BLaER1 treated with 17β-estradiol and CSF1 and Interleukin-3, amounts not matched to agents 10 nM and 100 nM (cell line): ENCODE measurements around the gene HMG20B.

Experiments used
- H3K27ac ChIP-seq, 11 experiments: shearing (Covaris generic); formaldehyde crosslinking; 2 replicates each; pipeline ENCODE4 v1.8.1; 2022
- H3K27me3 ChIP-seq, 11 experiments: shearing (Covaris generic); formaldehyde crosslinking; 2 replicates each; pipeline ENCODE4 v1.8.1; 2022
- H3K36me3 ChIP-seq, 11 experiments: shearing (Covaris generic); formaldehyde crosslinking; 2 replicates each; pipeline ENCODE4 v1.8.1; 2022
- H3K4me1 ChIP-seq, 10 experiments: shearing (Covaris generic); formaldehyde crosslinking; 2 replicates each; pipeline ENCODE4 v1.8.1; 2022
- H3K4me2 ChIP-seq, 11 experiments: shearing (Covaris generic); formaldehyde crosslinking; 2 replicates each; pipeline ENCODE4 v1.8.1; 2022
- H3K4me3 ChIP-seq, 10 experiments: shearing (Covaris generic); formaldehyde crosslinking; 2 replicates each; pipeline ENCODE4 v1.8.1; 2022
- H3K9ac ChIP-seq, 11 experiments: shearing (Covaris generic); formaldehyde crosslinking; 2 replicates each; pipeline ENCODE4 v1.8.1; 2022
- H3K9me3 ChIP-seq, 11 experiments: shearing (Covaris generic); formaldehyde crosslinking; replicated peaks in 1 of 11; 2 replicates each; pipeline ENCODE4 v1.8.1; 2022
- H4K20me1 ChIP-seq, 11 experiments: shearing (Covaris generic); formaldehyde crosslinking; 2 replicates each; pipeline ENCODE4 v1.8.1; 2022
- Cebpa-rat ChIP-seq, 11 experiments: shearing (Covaris generic); IDR thresholded peaks; 2 replicates each; pipeline ENCODE4 v1.8.1; 2022

Gene HMG20B

DNA sequence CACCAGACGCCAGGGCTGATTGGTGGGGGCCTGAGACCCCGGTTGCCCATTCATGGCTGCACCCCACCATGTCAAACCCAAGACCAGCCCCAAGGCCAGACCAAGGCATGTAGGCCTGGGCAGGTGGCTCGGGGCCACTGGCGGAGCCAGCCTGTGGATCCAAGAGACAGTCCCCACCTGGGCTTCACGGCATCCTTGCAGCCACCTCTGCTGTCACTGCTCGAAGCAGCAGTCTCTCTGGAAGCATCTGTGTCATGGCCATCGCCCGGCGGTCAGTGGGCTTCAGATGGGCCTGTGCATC lies 37.6 kb upstream of the HMG20B start:
- peaks cover 56 to 86% (median 70%) of the 10 kb centered on the region in 11 experiments for H3K36me3 ChIP-seq
- peaks cover 14 to 54% (median 51%) of the 10 kb centered on the region in 10 experiments; a peak in 19 of 20 replicates for H3K4me1 ChIP-seq
- H3K9ac ChIP-seq: peak overlapping the region in 4 of 11 experiments; percentile 44 to 50 (median 49); a peak in 7 of 22 replicates
- TF ChIP-seq Cebpa-rat (IDR thresholded peaks at IDR 0.05): no peak
- no peak overlapping the region for H3K4me3 ChIP-seq
- no peaks in the 10 kb centered on the region for H3K27me3 ChIP-seq
- peaks cover 65 to 98% (median 88%) of the 10 kb centered on the region in 11 experiments; a peak in 21 of 22 replicates for H4K20me1 ChIP-seq
- peaks cover 0 to 6% (median 0%) of the 10 kb centered on the region in 11 experiments; a peak in 4 of 22 replicates for H3K9me3 ChIP-seq
- H3K27ac ChIP-seq: 0 out of 22 replicates have a peak overlapping the region, but pooled peaks of 1 of the 11 experiments have one; percentile 28
- H3K4me2 ChIP-seq: peak overlapping the region in 8 of 11 experiments; percentile 62 to 88 (median 81); a peak in 16 of 22 replicates

GRCh38 chr19:3535563-3535965 lies 37.2 kb upstream of the HMG20B start:
- H3K36me3 ChIP-seq: peaks cover 52 to 83% (median 69%) of the 10 kb centered on the region in 11 experiments
- H3K9me3 ChIP-seq: peaks cover 0 to 6% (median 0%) of the 10 kb centered on the region in 11 experiments; a peak in 4 of 22 replicates
- H3K9ac ChIP-seq: peak overlapping the region in 1 of 11 experiments; percentile 32; a peak in 1 of 22 replicates
- H3K4me1 ChIP-seq: peaks cover 14 to 54% (median 51%) of the 10 kb centered on the region in 10 experiments; a peak in 19 of 20 replicates
- peak overlapping the region in 10 of 11 experiments; percentile 15 to 88 (median 80); a peak in 18 of 22 replicates for H3K4me2 ChIP-seq
- H3K4me3 ChIP-seq: no peak overlapping the region
- no peaks in the 10 kb centered on the region for H3K27me3 ChIP-seq
- TF ChIP-seq Cebpa-rat (IDR thresholded peaks at IDR 0.05): no peak
- H4K20me1 ChIP-seq: peaks cover 65 to 95% (median 84%) of the 10 kb centered on the region in 11 experiments; a peak in 21 of 22 replicates
- H3K27ac ChIP-seq: no peak overlapping the region

- H4K20me1 ChIP-seq: peaks cover 65 to 91% (median 80%) of the 10 kb centered on the region in 11 experiments; a peak in 21 of 22 replicates
- H3K4me3 ChIP-seq: no peak overlapping the region
- H3K27me3 ChIP-seq: no peaks in the 10 kb centered on the region
- TF ChIP-seq Cebpa-rat (IDR thresholded peaks at IDR 0.05): no peak
- peak overlapping the region; percentile 27 to 88 (median 79) for H3K4me2 ChIP-seq
- peak overlapping the region in 5 of 11 experiments; percentile 12 to 59 (median 24); a peak in 5 of 22 replicates for H3K9ac ChIP-seq
- peaks cover 48 to 79% (median 65%) of the 10 kb centered on the region in 11 experiments for H3K36me3 ChIP-seq
- H3K27ac ChIP-seq: no peak overlapping the region
- H3K4me1 ChIP-seq: peaks cover 14 to 54% (median 51%) of the 10 kb centered on the region in 10 experiments; a peak in 19 of 20 replicates
- H3K9me3 ChIP-seq: peaks cover 0 to 6% (median 0%) of the 10 kb centered on the region in 11 experiments; a peak in 4 of 22 replicates
These were observed 36.8 kb upstream of the HMG20B start for GRCh38 chr19:3535981-3536380.

GRCh38 chr19:3536429-3537100 lies 36.2 kb upstream of the HMG20B start:
- Histone ChIP-seq H3K27ac (no peak overlapping the region; a peak in 1 of 22 replicates), H3K27me3 (no peaks in the 10 kb centered on the region), H4K20me1 (peaks cover 65 to 85% (median 75%) of the 10 kb centered on the region in 11 experiments; a peak in 21 of 22 replicates), H3K9me3 (peaks cover 0 to 6% (median 0%) of the 10 kb centered on the region in 11 experiments; a peak in 4 of 22 replicates), H3K9ac (peak overlapping the region in 7 of 11 experiments; percentile 12 to 59 (median 44); a peak in 6 of 22 replicates), H3K4me2 (peak overlapping the region; percentile 37 to 88 (median 75)), H3K4me1 (peaks cover 14 to 54% (median 51%) of the 10 kb centered on the region in 10 experiments; a peak in 19 of 20 replicates), H3K36me3 (peaks cover 42 to 73% (median 59%) of the 10 kb centered on the region in 11 experiments), H3K4me3 (no peak overlapping the region)
- TF ChIP-seq Cebpa-rat (IDR thresholded peaks at IDR 0.05): no peak

GRCh38 chr19:3537101-3537437 lies 35.7 kb upstream of the HMG20B start:
- peak overlapping the region in 1 of 11 experiments; percentile 12; a peak in 1 of 22 replicates for H3K27ac ChIP-seq
- peak overlapping the region in 3 of 11 experiments; percentile 15 to 27 (median 24); a peak in 5 of 22 replicates for H3K9ac ChIP-seq
- H3K4me3 ChIP-seq: no peak overlapping the region
- H3K4me2 ChIP-seq: peak overlapping the region; percentile 16 to 88 (median 75); a peak in 18 of 22 replicates
- H3K36me3 ChIP-seq: peaks cover 37 to 68% (median 55%) of the 10 kb centered on the region in 11 experiments
- no peaks in the 10 kb centered on the region for H3K27me3 ChIP-seq
- TF ChIP-seq Cebpa-rat (IDR thresholded peaks at IDR 0.05): no peak
- peaks cover 14 to 54% (median 51%) of the 10 kb centered on the region in 10 experiments; a peak in 19 of 20 replicates for H3K4me1 ChIP-seq
- peaks cover 0 to 6% (median 0%) of the 10 kb centered on the region in 11 experiments; a peak in 4 of 22 replicates for H3K9me3 ChIP-seq
- H4K20me1 ChIP-seq: peaks cover 65 to 84% (median 74%) of the 10 kb centered on the region in 11 experiments; a peak in 21 of 22 replicates

DNA sequence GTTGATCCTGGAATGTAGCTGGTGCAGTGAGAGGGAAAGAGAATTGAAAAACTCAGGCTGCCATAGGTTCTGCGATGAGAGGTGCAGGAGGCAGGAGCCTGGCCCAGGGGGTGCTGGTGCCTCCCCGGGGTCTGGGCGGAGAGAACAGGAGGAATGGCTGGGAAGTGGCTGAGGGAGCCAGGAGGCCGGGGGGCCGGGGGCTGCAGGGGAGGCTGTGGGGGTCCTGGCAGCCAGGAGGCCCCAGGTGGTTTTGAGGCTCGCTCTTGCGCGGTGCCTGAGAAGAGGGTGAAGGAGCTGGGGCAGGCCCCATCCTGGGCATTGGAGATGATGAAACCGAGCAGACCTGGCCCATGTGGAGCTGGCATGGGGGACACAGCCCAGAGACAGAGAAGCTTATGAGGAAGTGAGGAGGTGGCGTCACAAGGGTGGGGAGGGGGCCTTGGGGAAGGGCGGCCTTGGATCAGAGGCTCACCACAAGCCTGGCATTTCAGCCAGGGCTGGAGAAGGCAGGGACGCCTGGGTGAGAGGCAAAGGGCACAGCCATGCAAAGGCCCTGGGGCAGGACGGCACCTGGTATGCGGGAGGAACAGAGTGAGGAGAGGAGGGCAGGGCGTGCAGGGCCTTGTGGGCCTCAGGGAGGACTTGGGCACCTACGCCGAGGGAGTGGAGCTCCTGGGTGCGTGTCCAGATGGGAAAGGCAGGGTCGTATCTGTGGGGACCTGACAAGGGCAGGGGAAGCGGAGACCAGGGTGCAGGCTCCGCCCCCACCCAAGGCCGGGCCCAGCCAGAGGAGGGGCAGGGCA lies 35.1 kb upstream of the HMG20B start:
- no peak overlapping the region for H3K4me3 ChIP-seq
- H3K9me3 ChIP-seq: peaks cover 0 to 6% (median 0%) of the 10 kb centered on the region in 11 experiments; a peak in 4 of 22 replicates
- H3K36me3 ChIP-seq: peaks cover 32 to 67% (median 55%) of the 10 kb centered on the region in 11 experiments
- H3K4me1 ChIP-seq: peaks cover 14 to 54% (median 51%) of the 10 kb centered on the region in 10 experiments; a peak in 19 of 20 replicates
- no peaks in the 10 kb centered on the region for H3K27me3 ChIP-seq
- H3K9ac ChIP-seq: peak overlapping the region in 3 of 11 experiments; percentile 15 to 27 (median 24); a peak in 4 of 22 replicates
- H3K4me2 ChIP-seq: peak overlapping the region; percentile 16 to 88 (median 75); a peak in 18 of 22 replicates
- peak overlapping the region in 1 of 11 experiments; percentile 12; a peak in 2 of 22 replicates for H3K27ac ChIP-seq
- peaks cover 60 to 84% (median 74%) of the 10 kb centered on the region in 11 experiments; a peak in 21 of 22 replicates for H4K20me1 ChIP-seq
- TF ChIP-seq Cebpa-rat (IDR thresholded peaks at IDR 0.05): no peak

- Histone ChIP-seq H3K27ac (no peak overlapping the region), H3K4me2 (no peak overlapping the region), H3K27me3 (no peaks in the 10 kb centered on the region), H4K20me1 (peaks cover 53 to 84% (median 68%) of the 10 kb centered on the region in 11 experiments; a peak in 21 of 22 replicates), H3K4me3 (no peak overlapping the region), H3K36me3 (peaks cover 30 to 65% (median 50%) of the 10 kb centered on the region in 11 experiments), H3K4me1 (peaks cover 14 to 50% (median 47%) of the 10 kb centered on the region in 10 experiments; a peak in 19 of 20 replicates), H3K9ac (no peak overlapping the region), H3K9me3 (peaks cover 0 to 6% (median 0%) of the 10 kb centered on the region in 11 experiments; a peak in 4 of 22 replicates)
- no peak for TF ChIP-seq Cebpa-rat (IDR thresholded peaks at IDR 0.05)
These were observed 34.4 kb upstream of the HMG20B start for GRCh38 chr19:3538258-3538929.
